IMR-90 (cell line): ENCODE results near the gene CEMIP2. TPM values are rescaled to one million over a fixed set of nuclear protein-coding genes. Genes with fewer than 3 reads are reported as not detected.

Source experiments
- ATAC-seq: fragments of 200-7000 bp; cut with Tn5 transposase; 2 replicates; pipeline ENCODE4 v1.9.1; 2020; ENCODE audit warnings: low read depth, mild to moderate bottlenecking, moderate library complexity
- BruUV-seq: library from RNA; stranded (reverse); fragments of 400-500 nt; replicated peaks from 2 replicates; lab custom pipeline; 2021; lab: Mats Ljungman, UMichigan
- CTCF ChIA-PET: fragments of 300-600 bp; formaldehyde crosslinking; extraction: SDS; loops from one replicate; lab custom pipeline; 2021; ENCODE audit warnings: antibody characterized with exemption; lab: Yijun Ruan, JAX
- POLR2A ChIA-PET: fragments of 300-600 bp; sonication (Branson Sonifier 250); formaldehyde crosslinking; loops from one replicate; lab custom pipeline; 2022; ENCODE audit warnings: antibody characterized with exemption; ENCODE audit not compliant: unreplicated experiment; lab: Charles Lee
- DNase-seq: peaks from one replicate; pipeline ENCODE4 v3.0.0; 2013
- H2AFZ ChIP-seq: replicated peaks from 2 replicates; pipeline ENCODE3; 2013; ENCODE audit warnings: low read length, mild to moderate bottlenecking; ENCODE audit not compliant: poor library complexity
- H2AK5ac ChIP-seq: 2 replicates; pipeline ENCODE4 v1.6.1; 2013; ENCODE audit warnings: low read depth, low read length, inconsistent platforms
- H2AK9ac ChIP-seq: replicated peaks from 2 replicates; pipeline ENCODE3; 2013; ENCODE audit warnings: mild to moderate bottlenecking, low read depth, low read length, moderate library complexity; ENCODE audit not compliant: poor library complexity
- H2BK120ac ChIP-seq: 2 replicates; pipeline ENCODE4 v1.6.1; 2013; ENCODE audit warnings: low read depth, low read length, inconsistent platforms
- H2BK15ac ChIP-seq: 3 replicates; pipeline ENCODE4 v1.6.1; 2013; ENCODE audit warnings: low read depth, low read length, inconsistent platforms
- H2BK20ac ChIP-seq: 2 replicates; pipeline ENCODE4 v1.6.1; 2013; ENCODE audit warnings: low read depth, mild to moderate bottlenecking, inconsistent platforms, low read length, moderate library complexity
- H2BK5ac ChIP-seq: 2 replicates; pipeline ENCODE4 v1.6.1; 2013; ENCODE audit warnings: mild to moderate bottlenecking, low read depth, low read length, inconsistent platforms; ENCODE audit not compliant: poor library complexity, severe bottlenecking
- H3K14ac ChIP-seq: replicated peaks from 2 replicates; pipeline ENCODE4 v1.6.1; 2013; ENCODE audit warnings: low read depth, low read length, inconsistent platforms
- H3K18ac ChIP-seq: 2 replicates; pipeline ENCODE4 v1.6.1; 2013; ENCODE audit warnings: low read depth, low read length, control low read depth
- H3K23ac ChIP-seq: 2 replicates; pipeline ENCODE4 v1.6.1; 2013; ENCODE audit warnings: low read depth, low read length, inconsistent platforms
- H3K27ac ChIP-seq: 2 replicates; pipeline ENCODE4 v1.5.1; 2013; ENCODE audit warnings: mild to moderate bottlenecking, control low read depth, low read length; ENCODE audit not compliant: insufficient read depth
- H3K27me3 ChIP-seq: 2 replicates; pipeline ENCODE4 v1.6.1; 2013; ENCODE audit warnings: low read length; ENCODE audit not compliant: control insufficient read depth, insufficient read depth
- H3K36me3 ChIP-seq: 2 replicates; pipeline ENCODE4 v1.6.1; 2013; ENCODE audit warnings: low read length, mixed read lengths; ENCODE audit not compliant: control insufficient read depth, insufficient read depth
- H3K4ac ChIP-seq: 2 replicates; pipeline ENCODE4 v1.6.1; 2013; ENCODE audit warnings: low read depth, low read length, inconsistent platforms
- H3K4me1 ChIP-seq: 2 replicates; pipeline ENCODE4 v1.6.1; 2013; ENCODE audit warnings: low read length, mixed read lengths; ENCODE audit not compliant: control insufficient read depth, insufficient read depth
- H3K4me2 ChIP-seq: 2 replicates; pipeline ENCODE4 v1.6.1; 2013; ENCODE audit warnings: low read depth, mild to moderate bottlenecking, control low read depth, low read length, moderate library complexity
- H3K4me3 ChIP-seq: 2 replicates; pipeline ENCODE4 v1.5.1; 2013; ENCODE audit warnings: low read depth, mild to moderate bottlenecking, control low read depth, low read length, moderate library complexity; ENCODE audit not compliant: insufficient read depth
- H3K56ac ChIP-seq: 2 replicates; pipeline ENCODE4 v1.6.1; 2013; ENCODE audit warnings: low read length, inconsistent platforms; ENCODE audit not compliant: insufficient read depth; ENCODE audit errors: extremely low read depth
- H3K79me1 ChIP-seq, 2 experiments: 2 replicates each; pipeline ENCODE4 v1.6.1; 2013; ENCODE audit warnings: low read length in 2 of 2, inconsistent platforms in 1 of 2, low read depth in 1 of 2
- H3K9ac ChIP-seq: 2 replicates; pipeline ENCODE4 v1.6.1; 2013; ENCODE audit warnings: low read depth, low read length, control low read depth
- H3K9me1 ChIP-seq: 2 replicates; pipeline ENCODE4 v1.6.1; 2013; ENCODE audit warnings: low read length, inconsistent platforms; ENCODE audit not compliant: insufficient read depth
- H3K9me3 ChIP-seq: 2 replicates; pipeline ENCODE4 v1.6.1; 2013; ENCODE audit warnings: low read length; ENCODE audit not compliant: control insufficient read depth, insufficient read depth
- H4K20me1 ChIP-seq: 2 replicates; pipeline ENCODE4 v1.6.1; 2013; ENCODE audit warnings: low read length, inconsistent platforms; ENCODE audit not compliant: insufficient read depth
- H4K5ac ChIP-seq: 2 replicates; pipeline ENCODE4 v1.6.1; 2013; ENCODE audit warnings: mild to moderate bottlenecking, low read depth, low read length, control low read depth
- H4K8ac ChIP-seq, 2 experiments: 2 replicates each; pipeline ENCODE4 v1.6.1; 2013; ENCODE audit warnings: low read depth in 2 of 2, low read length in 2 of 2, control low read depth in 1 of 2, inconsistent platforms in 1 of 2
- H4K91ac ChIP-seq: 2 replicates; pipeline ENCODE4 v1.6.1; 2013; ENCODE audit warnings: low read depth, low read length, inconsistent platforms; ENCODE audit not compliant: insufficient read depth
- BHLHE40 ChIP-seq: fragments of 150-350 bp; IDR thresholded peaks from 2 replicates; pipeline ENCODE4 v1.6.1; 2016; ENCODE audit warnings: mild to moderate bottlenecking, low read depth, low read length
- CEBPB ChIP-seq: IDR thresholded peaks from 2 replicates; pipeline ENCODE4 v1.6.1; 2012; ENCODE audit warnings: low read depth, low read length, improper control_type of control experiment
- CHD1 ChIP-seq: IDR thresholded peaks from 2 replicates; pipeline ENCODE4 v1.6.1; 2012; ENCODE audit warnings: low read depth, low read length, improper control_type of control experiment
- CTCF ChIP-seq: conservative IDR thresholded peaks from 2 replicates; pipeline ENCODE4 v1.5.1; 2012; ENCODE audit warnings: mild to moderate bottlenecking, low read depth, low read length, improper control_type of control experiment
- ELK1 ChIP-seq: fragments of 150-350 bp; IDR thresholded peaks from 2 replicates; pipeline ENCODE4 v1.6.1; 2016; ENCODE audit warnings: low read depth, mild to moderate bottlenecking, low read length, moderate library complexity, borderline replicate concordance
- FOS ChIP-seq: fragments of 150-350 bp; IDR thresholded peaks from 2 replicates; pipeline ENCODE4 v1.6.1; 2016; ENCODE audit warnings: low read depth, low read length
- MAFK ChIP-seq: IDR thresholded peaks from 2 replicates; pipeline ENCODE4 v1.6.1; 2012; ENCODE audit warnings: low read depth, low read length, improper control_type of control experiment
- MAZ ChIP-seq: IDR thresholded peaks from 2 replicates; pipeline ENCODE4 v1.6.1; 2012; ENCODE audit warnings: low read depth, mild to moderate bottlenecking, low read length, improper control_type of control experiment, moderate library complexity, borderline replicate concordance
- MXI1 ChIP-seq: IDR thresholded peaks from 2 replicates; pipeline ENCODE4 v1.6.1; 2012; ENCODE audit warnings: low read depth, mild to moderate bottlenecking, low read length, moderate library complexity, borderline replicate concordance
- NFE2L2 ChIP-seq: fragments of 150-350 bp; IDR thresholded peaks from 2 replicates; pipeline ENCODE4 v1.6.1; 2016; ENCODE audit warnings: low read depth, mild to moderate bottlenecking, low read length
- POLR2A ChIP-seq: IDR thresholded peaks from 2 replicates; pipeline ENCODE4 v1.6.1; 2012; ENCODE audit warnings: mild to moderate bottlenecking, low read depth, low read length
- RAD21 ChIP-seq: IDR thresholded peaks from 2 replicates; pipeline ENCODE4 v1.6.1; 2012; ENCODE audit warnings: low read length, improper control_type of control experiment
- RCOR1 ChIP-seq: IDR thresholded peaks from 2 replicates; pipeline ENCODE4 v1.6.1; 2012; ENCODE audit warnings: mild to moderate bottlenecking, low read length, improper control_type of control experiment; ENCODE audit not compliant: insufficient replicate concordance
- RFX5 ChIP-seq: IDR thresholded peaks from 2 replicates; pipeline ENCODE4 v1.8.0; 2012; ENCODE audit warnings: low read depth, mild to moderate bottlenecking, low read length, moderate library complexity
- SMC3 ChIP-seq: fragments of 150-350 bp; IDR thresholded peaks from 2 replicates; pipeline ENCODE4 v1.6.1; 2016; ENCODE audit warnings: low read depth, mild to moderate bottlenecking, antibody characterized with exemption, low read length, moderate library complexity
- USF2 ChIP-seq: fragments of 150-350 bp; IDR thresholded peaks from 2 replicates; pipeline ENCODE4 v1.6.1; 2017; ENCODE audit warnings: mild to moderate bottlenecking, antibody characterized with exemption, low read length, low read depth
- WGBS, 2 experiments: methylation state at CpG; one replicate each; pipeline versions ENCODE4 v1.1.5 to v1.1.7; 2013; ENCODE audit warnings: missing lambda C conversion rate in 2 of 2; ENCODE audit not compliant: insufficient read length in 1 of 2; ENCODE audit errors: extremely low coverage in 2 of 2; 5-methylcytosine and 5-hydroxymethylcytosine counted together
- dilution Hi-C: fragments of 300-500 bp; cut with HindIII; formaldehyde crosslinking; loops from one replicate; pipeline ENCODE4 v1.14.3; 2018; ENCODE audit warnings: low sequenced_read_pairs; ENCODE audit not compliant: unreplicated experiment
- in situ Hi-C: fragments of 300-500 bp; cut with MboI; formaldehyde crosslinking; loops from 3 replicates; pipeline ENCODE4 v1.14.3; 2019; ENCODE audit warnings: low sequenced_read_pairs, inconsistent platforms, mixed read lengths
- intact Hi-C: fragments of 100-400 bp; cut with micrococcal nuclease; formaldehyde crosslinking; loops from 2 replicates; pipeline ENCODE4 v1.10.0; 2022
- polyA plus RNA-seq, 3 experiments: library from polyadenylated mRNA; depleted of rRNA; stranded (reverse); fragments of >200 nt; gene quantifications; 2 replicates each; pipeline ENCODE4 v1.2.3, GENCODE V29; 2012; ENCODE audit warnings: low replicate concordance in 1 of 3
- total RNA-seq: library from RNA; depleted of rRNA; stranded (reverse); fragments of >200 nt; gene quantifications from 2 replicates; pipeline ENCODE4 v1.2.3, GENCODE V29; 2012

The CEMIP2 gene
- total and polyA plus RNA-seq, 2 of the 4 experiments (the other 2 are of a cell fraction): 65.2 to 67.4 TPM

GRCh38 chr9:71647094-71647591 is 121.2 kb downstream of the CEMIP2 start:
- ATAC-seq: peak; percentile 44
- no peak for TF ChIP-seq RAD21
- TF ChIP-seq CEBPB: no peak
- TF ChIP-seq FOS: peak; percentile 58; the same call in 1 of the 2 replicates
- no peak for TF ChIP-seq CTCF
- TF ChIP-seq MAFK: no peak
- no peak for TF ChIP-seq SMC3
- TF ChIP-seq MXI1: no peak
- TF ChIP-seq CHD1: no peak
- no peak for TF ChIP-seq BHLHE40
- no peak for TF ChIP-seq RFX5
- TF ChIP-seq USF2: no peak
- no peak for TF ChIP-seq MAZ
- no peak for TF ChIP-seq ELK1
- no peak for TF ChIP-seq RCOR1
- TF ChIP-seq POLR2A: no peak
- peak; percentile 86 for TF ChIP-seq NFE2L2
- dilution Hi-C loops (no loop called here), in situ Hi-C loops (no loop called here), intact Hi-C loops (no loop called here)
- H2BK5ac ChIP-seq: no peak overlapping the region
- H3K9me1 ChIP-seq: no peaks in the 10 kb centered on the region
- peak overlapping the region; percentile 33; the same call in 1 of the 2 replicates for H3K23ac ChIP-seq
- 40% methylated on average over 1 of the region's 7 CpGs; no CpG with 5 or more reads in 1 of the 2 experiments for WGBS, 2 experiments
- H2BK20ac ChIP-seq: peak overlapping the region; percentile 50; the same call in 1 of the 2 replicates
- H3K27me3 ChIP-seq: peaks cover 4% of the 10 kb centered on the region; the same call in 1 of the 2 replicates
- 0 out of 2 replicates have a peak overlapping the region, but pooled peaks have one; percentile 63 for H3K14ac ChIP-seq
- no peaks in the 10 kb centered on the region for H3K36me3 ChIP-seq
- peak overlapping the region; percentile 31; the same call in 1 of the 2 replicates for H3K4me2 ChIP-seq
- BruUV-seq: no TSS peak
- H2BK120ac ChIP-seq: peak overlapping the region; percentile 27; the same call in 1 of the 2 replicates
- ChIA-PET CTCF (interaction anchor here (1.1 to 1.3 kb wide), 2 partner anchors 37 to 122 kb away, joined by 3 read pairs; no protein-coding TSS in a partner anchor), POLR2A (no interaction called here)
- H2AFZ ChIP-seq: peak overlapping the region; percentile 86
- H3K4me1 ChIP-seq: 0 out of 2 replicates have a peak, but pooled peaks cover 2% of the 10 kb centered on the region
- DNase-seq: peak; percentile 72
- H4K91ac ChIP-seq: no peak overlapping the region
- H4K20me1 ChIP-seq: no peaks in the 10 kb centered on the region
- H2AK9ac ChIP-seq: no peak overlapping the region
- H4K5ac ChIP-seq: no peak overlapping the region
- H4K8ac ChIP-seq: no peak overlapping the region
- H3K4ac ChIP-seq: peak overlapping the region; percentile 32; the same call in 1 of the 2 replicates
- H3K56ac ChIP-seq: no peak overlapping the region
- no peak overlapping the region for H3K4me3 ChIP-seq
- H2AK5ac ChIP-seq: no peak overlapping the region
- no peak overlapping the region for H3K9ac ChIP-seq
- no peak overlapping the region for H3K27ac ChIP-seq
- no peaks in the 10 kb centered on the region for H3K9me3 ChIP-seq
- H3K18ac ChIP-seq: no peak overlapping the region
- no peaks in the 10 kb centered on the region for H3K79me1 ChIP-seq
- no peak overlapping the region for H2BK15ac ChIP-seq
